Trophoblast cell (in vitro differentiated cells and primary cell): ENCODE measurements around the gene CDC34.

Source experiments
- DNase-seq, 2 donors: peaks; one replicate each; pipeline ENCODE4 v3.0.0-alpha.2; 2016
- H2AFZ ChIP-seq: 2 replicates; pipeline ENCODE4 v1.6.1; 2013; ENCODE audit warnings: low read length, moderate library complexity, mild to moderate bottlenecking; ENCODE audit not compliant: insufficient read depth, poor library complexity
- H2AK5ac ChIP-seq: 2 replicates; pipeline ENCODE4 v1.6.1; 2013; ENCODE audit warnings: mild to moderate bottlenecking, low read length
- H2BK120ac ChIP-seq: 2 replicates; pipeline ENCODE4 v1.6.1; 2013; ENCODE audit warnings: low read length, mild to moderate bottlenecking, moderate library complexity; ENCODE audit not compliant: insufficient read depth, poor library complexity
- H2BK12ac ChIP-seq: 2 replicates; pipeline ENCODE4 v1.6.1; 2013; ENCODE audit warnings: mild to moderate bottlenecking, low read length, moderate library complexity
- H2BK5ac ChIP-seq: 2 replicates; pipeline ENCODE4 v1.6.1; 2013; ENCODE audit warnings: low read length, low read depth, moderate library complexity, mild to moderate bottlenecking; ENCODE audit not compliant: poor library complexity
- H3K14ac ChIP-seq: 2 replicates; pipeline ENCODE4 v1.6.1; 2013; ENCODE audit warnings: mild to moderate bottlenecking, low read length
- H3K18ac ChIP-seq: 2 replicates; pipeline ENCODE4 v1.6.1; 2013; ENCODE audit warnings: mild to moderate bottlenecking, low read length
- H3K23ac ChIP-seq: 2 replicates; pipeline ENCODE4 v1.6.1; 2013; ENCODE audit warnings: low read length
- H3K27ac ChIP-seq: 2 replicates; pipeline ENCODE4 v1.5.1; 2013; ENCODE audit warnings: low read depth, mild to moderate bottlenecking, inconsistent platforms, low read length, moderate library complexity
- H3K27me3 ChIP-seq: 2 replicates; pipeline ENCODE4 v1.6.1; 2013; ENCODE audit warnings: inconsistent platforms, mild to moderate bottlenecking, low read length, moderate library complexity; ENCODE audit not compliant: insufficient read depth
- H3K36me3 ChIP-seq, 2 experiments: 1 replicate in 1 of 2; 2 replicates in 1 of 2; pipeline ENCODE4 v1.6.1; 2013; ENCODE audit warnings: low read length in 2 of 2, mild to moderate bottlenecking in 2 of 2, moderate library complexity in 1 of 2; ENCODE audit not compliant: insufficient read depth in 2 of 2, control insufficient read depth in 1 of 2
- H3K4ac ChIP-seq: 2 replicates; pipeline ENCODE4 v1.6.1; 2013; ENCODE audit warnings: low read depth, mild to moderate bottlenecking, low read length, moderate library complexity
- H3K4me1 ChIP-seq, 2 experiments: 1 replicate in 1 of 2; 2 replicates in 1 of 2; pipeline ENCODE4 v1.6.1; 2013; ENCODE audit warnings: low read length in 2 of 2, mild to moderate bottlenecking in 2 of 2, moderate library complexity in 1 of 2; ENCODE audit not compliant: insufficient read depth in 2 of 2, control insufficient read depth in 1 of 2
- H3K4me2 ChIP-seq: 2 replicates; pipeline ENCODE4 v1.6.1; 2013; ENCODE audit warnings: inconsistent platforms, mild to moderate bottlenecking, low read length, moderate library complexity
- H3K4me3 ChIP-seq: 2 replicates; pipeline ENCODE4 v1.5.1; 2013; ENCODE audit warnings: mild to moderate bottlenecking, low read depth, low read length, inconsistent platforms
- H3K79me1 ChIP-seq: one replicate; pipeline ENCODE4 v1.6.1; 2013; ENCODE audit warnings: low read length
- H3K79me2 ChIP-seq: 2 replicates; pipeline ENCODE4 v1.6.1; 2013; ENCODE audit warnings: low read length, mild to moderate bottlenecking; ENCODE audit not compliant: control insufficient read depth, insufficient read depth, poor library complexity
- H3K9ac ChIP-seq: 2 replicates; pipeline ENCODE4 v1.6.1; 2013; ENCODE audit warnings: mild to moderate bottlenecking, low read length
- H3K9me3 ChIP-seq: 2 replicates; pipeline ENCODE4 v1.6.1; 2013; ENCODE audit warnings: low read depth, mild to moderate bottlenecking, control low read depth, inconsistent platforms, low read length; ENCODE audit not compliant: insufficient read depth
- H4K12ac ChIP-seq: 2 replicates; pipeline ENCODE4 v1.6.1; 2013; ENCODE audit warnings: low read depth, mild to moderate bottlenecking, low read length, moderate library complexity
- H4K8ac ChIP-seq: 2 replicates; pipeline ENCODE4 v1.6.1; 2013; ENCODE audit warnings: low read depth, mild to moderate bottlenecking, low read length, moderate library complexity
- H4K91ac ChIP-seq: one replicate; pipeline ENCODE4 v1.6.1; 2013; ENCODE audit warnings: low read depth, mild to moderate bottlenecking, low read length, moderate library complexity
- WGBS: extraction: QIAGEN DNeasy Blood & Tissue Kit; methylation state at CpG from one replicate; pipeline ENCODE4 v1.1.7; 2013; ENCODE audit warnings: missing lambda C conversion rate; ENCODE audit not compliant: insufficient read length, insufficient coverage; ENCODE audit errors: extremely low coverage; 5-methylcytosine and 5-hydroxymethylcytosine counted together

Gene CDC34

DNA sequence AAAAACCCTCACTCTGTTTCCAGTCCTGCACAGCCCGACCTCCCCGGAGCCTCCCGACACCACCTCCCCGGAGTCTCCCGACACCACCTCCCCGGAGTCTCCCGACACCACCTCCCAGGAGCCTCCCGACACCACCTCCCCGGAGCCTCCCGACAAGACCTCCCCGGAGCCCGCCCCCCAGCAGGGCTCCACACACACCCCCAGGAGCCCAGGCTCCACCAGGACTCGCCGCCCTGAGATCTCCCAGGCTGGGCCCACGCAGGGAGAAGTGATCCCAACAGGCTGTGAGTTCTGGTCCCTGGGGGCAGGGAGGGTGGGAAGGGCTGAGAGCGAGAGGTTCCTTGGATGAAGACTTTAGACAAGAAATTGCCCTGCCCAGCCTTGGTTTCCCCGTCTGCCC is 29.9 kb upstream of the CDC34 start:
- Histone ChIP-seq H3K4ac (no peak overlapping the region), H2BK12ac (no peak overlapping the region), H3K4me1 (peaks cover 0 to 3% of the 10 kb centered on the region in 2 experiments), H3K23ac (no peak overlapping the region), H3K79me1 (peaks cover 3% of the 10 kb centered on the region), H2BK120ac (no peak overlapping the region), H3K27ac (no peak overlapping the region), H2AFZ (no peak overlapping the region), H2AK5ac (no peak overlapping the region), H3K79me2 (peaks cover 2% of the 10 kb centered on the region), H3K4me3 (no peak overlapping the region), H3K14ac (no peak overlapping the region), H4K12ac (no peak overlapping the region), H3K4me2 (no peak overlapping the region), H3K9ac (no peak overlapping the region), H2BK5ac (no peak overlapping the region), H3K9me3 (peaks cover 15% of the 10 kb centered on the region), H3K36me3 (no peaks in the 10 kb centered on the region), H4K91ac (no peak overlapping the region), H4K8ac (no peak overlapping the region), H3K27me3 (peaks cover 22% of the 10 kb centered on the region), H3K18ac (no peak overlapping the region)
- DNase-seq = no peak
- no CpG with 5 or more reads among the region's 17 CpGs for WGBS

GRCh38 chr19:504616-505015 is 26.9 kb upstream of the CDC34 start:
- H3K27ac ChIP-seq = no peak overlapping the region
- H2AK5ac ChIP-seq = no peak overlapping the region
- H2AFZ ChIP-seq = no peak overlapping the region
- H4K12ac ChIP-seq = no peak overlapping the region
- peaks cover 7 to 12% of the 10 kb centered on the region in 2 experiments for H3K4me1 ChIP-seq
- H3K4me3 ChIP-seq = no peak overlapping the region
- no peak overlapping the region for H4K8ac ChIP-seq
- H2BK120ac ChIP-seq = no peak overlapping the region
- H2BK5ac ChIP-seq = no peak overlapping the region
- no peak overlapping the region for H3K14ac ChIP-seq
- peaks cover under 1% of the 10 kb centered on the region for H3K27me3 ChIP-seq
- no peak overlapping the region for H3K18ac ChIP-seq
- H3K36me3 ChIP-seq = peaks cover 3% of the 10 kb centered on the region in 2 experiments
- H3K9me3 ChIP-seq = peaks cover 4% of the 10 kb centered on the region
- H3K9ac ChIP-seq = no peak overlapping the region
- H3K4ac ChIP-seq = no peak overlapping the region
- peaks cover 11% of the 10 kb centered on the region for H3K79me1 ChIP-seq
- WGBS = no CpG with 5 or more reads among the region's 14 CpGs
- no peak overlapping the region for H4K91ac ChIP-seq
- no peak overlapping the region for H2BK12ac ChIP-seq
- peaks cover 5% of the 10 kb centered on the region for H3K79me2 ChIP-seq
- H3K23ac ChIP-seq = no peak overlapping the region
- H3K4me2 ChIP-seq = no peak overlapping the region
- no peak for DNase-seq

GRCh38 chr19:506404-507285 is 24.9 kb upstream of the CDC34 start:
- Histone ChIP-seq H3K18ac (peak overlapping the region; percentile 96), H2BK5ac (peak overlapping the region; percentile 68), H2BK12ac (no peak overlapping the region), H3K4me2 (peak overlapping the region; percentile 98), H3K4me1 (peaks cover 18 to 27% of the 10 kb centered on the region in 2 experiments), H3K4me3 (peak overlapping the region; percentile 76), H3K23ac (no peak overlapping the region), H3K9me3 (peaks cover 2% of the 10 kb centered on the region), H3K4ac (peak overlapping the region; percentile 60), H4K8ac (peak overlapping the region; percentile 99), H3K9ac (peak overlapping the region; percentile 60), H3K79me2 (peaks cover 5% of the 10 kb centered on the region), H2AFZ (peak overlapping the region; percentile 98), H4K91ac (peak overlapping the region; percentile 98), H3K36me3 (peaks cover 3 to 5% of the 10 kb centered on the region in 2 experiments), H2BK120ac (peak overlapping the region; percentile 72), H3K14ac (peak overlapping the region; percentile 45), H3K27me3 (no peaks in the 10 kb centered on the region), H3K79me1 (peaks cover 17% of the 10 kb centered on the region), H2AK5ac (peak overlapping the region; percentile 75), H4K12ac (peak overlapping the region; percentile 98), H3K27ac (peak overlapping the region; percentile 77)
- WGBS = no CpG with 5 or more reads among the region's 48 CpGs
- peak; percentile 84 to 92 for DNase-seq

DNA sequence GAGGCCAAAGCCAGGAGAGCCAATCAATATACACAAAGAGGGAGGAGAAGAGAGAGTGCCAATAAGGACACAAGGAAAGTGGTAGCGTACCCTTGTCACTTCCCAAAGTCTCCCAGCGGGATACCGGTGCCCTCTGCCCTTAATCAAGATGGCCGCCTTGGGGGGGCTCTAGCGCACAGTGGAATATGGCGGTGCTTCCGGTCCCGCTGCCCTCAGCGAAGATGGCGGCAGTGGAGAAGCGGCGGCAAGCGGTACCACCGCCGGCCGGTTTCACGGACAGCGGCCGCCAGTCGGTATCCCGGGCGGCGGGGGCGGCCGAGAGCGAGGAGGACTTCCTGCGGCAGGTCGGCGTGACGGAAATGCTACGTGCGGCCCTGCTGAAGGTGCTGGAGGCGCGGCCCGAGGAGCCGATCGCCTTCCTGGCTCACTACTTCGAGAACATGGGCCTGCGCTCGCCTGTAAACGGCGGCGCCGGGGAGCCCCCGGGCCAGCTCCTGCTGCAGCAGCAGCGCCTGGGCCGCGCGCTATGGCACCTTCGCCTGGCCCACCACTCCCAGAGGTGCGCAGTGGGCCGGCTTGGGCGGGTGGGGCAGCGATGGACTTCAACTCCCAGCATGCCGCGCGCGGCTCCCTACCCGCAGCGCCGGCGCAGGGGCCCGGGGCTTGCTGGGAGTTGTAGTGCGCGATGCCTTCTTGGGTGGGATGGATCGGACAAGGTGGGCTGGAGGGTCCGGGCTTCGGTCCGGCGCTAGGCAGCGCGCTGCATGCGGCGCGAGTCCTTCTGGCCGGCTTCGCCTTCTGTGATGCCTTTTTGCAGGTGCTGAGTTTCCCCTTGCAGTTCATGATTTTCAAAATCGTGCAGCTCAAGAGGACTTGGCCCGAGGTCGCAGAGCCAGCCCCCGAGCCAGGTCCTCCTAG is 24.0 kb upstream of the CDC34 start, which contains the start of gene TPGS1:
Gene TPGS1 (plus strand): TSS at position 212 of the 918 bp plus-strand sequence. CDS start 10 bp downstream, at position 222.
- WGBS = no CpG with 5 or more reads among the region's 81 CpGs
- H3K27ac ChIP-seq = peak within 1 kb of the TSS; percentile 77

More for the DNA sequence above, 24.0 kb upstream of the CDC34 start, which contains the start of gene TPGS1:
- peak within 1 kb of the TSS; percentile 98 for H4K91ac ChIP-seq
- H3K79me1 ChIP-seq = peaks cover 17% of the 10 kb centered on the region
- peak within 1 kb of the TSS; percentile 68 for H2BK5ac ChIP-seq
- peak within 1 kb of the TSS; percentile 98 for H2AFZ ChIP-seq
- H2BK12ac ChIP-seq = no peak within 1 kb of the TSS
- peaks cover 18 to 27% of the 10 kb centered on the region in 2 experiments for H3K4me1 ChIP-seq
- peak within 1 kb of the TSS; percentile 98 for H3K4me2 ChIP-seq
- no peaks in the 10 kb centered on the region for H3K27me3 ChIP-seq
- H2BK120ac ChIP-seq = peak within 1 kb of the TSS; percentile 95
- H2AK5ac ChIP-seq = peak within 1 kb of the TSS; percentile 95
- H3K14ac ChIP-seq = peak within 1 kb of the TSS; percentile 98
- peak within 1 kb of the TSS; percentile 98 for H4K12ac ChIP-seq
- DNase-seq = peak; percentile 99 to 100
- no peak within 1 kb of the TSS for H3K23ac ChIP-seq
- H4K8ac ChIP-seq = peak within 1 kb of the TSS; percentile 99
- H3K36me3 ChIP-seq = peaks cover 3 to 7% of the 10 kb centered on the region in 2 experiments
- H3K18ac ChIP-seq = peak within 1 kb of the TSS; percentile 96
- H3K9me3 ChIP-seq = peaks cover 3% of the 10 kb centered on the region
- H3K79me2 ChIP-seq = peaks cover 5% of the 10 kb centered on the region
- H3K9ac ChIP-seq = peak within 1 kb of the TSS; percentile 60
- peak within 1 kb of the TSS; percentile 65 for H3K4ac ChIP-seq
- peak within 1 kb of the TSS; percentile 95 for H3K4me3 ChIP-seq
